Measurements from ENCODE around the gene EPB41. TPM values are rescaled to one million over a fixed set of nuclear protein-coding genes. Genes with fewer than 3 reads are reported as not detected.
A peak's percentile ranks its signal among the peaks of the same experiment; 100 is the strongest.

EPB41 gene
- total and polyA plus RNA-seq, 4 donors = 10.7 to 189 (median 38.1) TPM

GRCh38 chr1:28893403-28894102 is 20.8 kb upstream of the EPB41 start:
- peaks cover 0 to 5% (median under 1%) of the 10 kb centered on the region in 4 donors for H3K36me3 ChIP-seq (ENCODE audit: control insufficient read depth in 4 of 4, insufficient read depth in 3 of 4, low read depth in 1 of 4, low read length in 3 of 4)
- H3K4me3 ChIP-seq (ENCODE audit: low read depth in 1 of 3, low read length in 3 of 3) = no peak overlapping the region
- H3K9me3 ChIP-seq (ENCODE audit: control insufficient read depth in 4 of 4, low read length in 3 of 4) = no peaks in the 10 kb centered on the region
- WGBS = 89% methylated on average over 8 of the region's 8 CpGs
- peaks cover 0 to 3% (median 0%) of the 10 kb centered on the region in 4 donors for H3K4me1 ChIP-seq (ENCODE audit: control insufficient read depth in 4 of 4, insufficient read depth in 4 of 4, low read length in 3 of 4)
- H3K9ac ChIP-seq (ENCODE audit: low read depth in 1 of 2, low read length in 2 of 2) = no peak overlapping the region
- H3K27ac ChIP-seq (ENCODE audit: low read depth in 1 of 2, low read length in 2 of 2) = no peak overlapping the region
- H3K27me3 ChIP-seq (ENCODE audit: control insufficient read depth in 4 of 4, insufficient read depth in 4 of 4, low read length in 3 of 4) = no peaks in the 10 kb centered on the region
- no peak for TF ChIP-seq YY1 (IDR thresholded peaks at IDR 0.05)
- TF ChIP-seq EGR1 (IDR thresholded peaks at IDR 0.05; ENCODE audit: low read depth in 2 of 2) = no peak
- TF ChIP-seq RAD21 (IDR thresholded peaks at IDR 0.05) = peak; percentile 8 to 54
- no peak for DNase-seq (ENCODE audit: low spot score)

GRCh38 chr1:28894785-28895184 is 19.6 kb upstream of the EPB41 start:
- WGBS = 90% methylated on average over 2 of the region's 2 CpGs

More at GRCh38 chr1:28894785-28895184, 19.6 kb upstream of the EPB41 start:
- no peak for DNase-seq (ENCODE audit: low spot score)
- Histone ChIP-seq H3K36me3 (ENCODE audit: control insufficient read depth in 4 of 4, insufficient read depth in 3 of 4, low read depth in 1 of 4, low read length in 3 of 4) (peaks cover 0 to 5% (median 2%) of the 10 kb centered on the region in 4 donors), H3K9me3 (ENCODE audit: control insufficient read depth in 4 of 4, low read length in 3 of 4) (no peaks in the 10 kb centered on the region), H3K27me3 (ENCODE audit: control insufficient read depth in 4 of 4, insufficient read depth in 4 of 4, low read length in 3 of 4) (no peaks in the 10 kb centered on the region), H3K27ac (ENCODE audit: low read depth in 1 of 2, low read length in 2 of 2) (no peak overlapping the region), H3K9ac (ENCODE audit: low read depth in 1 of 2, low read length in 2 of 2) (no peak overlapping the region), H3K4me3 (ENCODE audit: low read depth in 1 of 3, low read length in 3 of 3) (no peak overlapping the region), H3K4me1 (ENCODE audit: control insufficient read depth in 4 of 4, insufficient read depth in 4 of 4, low read length in 3 of 4) (peaks cover 0 to 3% (median 1%) of the 10 kb centered on the region in 4 donors)
- TF ChIP-seq FOXA2 (IDR thresholded peaks at IDR 0.05) (no peak), RAD21 (IDR thresholded peaks at IDR 0.05) (no peak), GABPA (IDR thresholded peaks at IDR 0.05 in 1 of 2, conservative IDR thresholded peaks at IDR 0.05 in 1 of 2) (no peak), MAX (IDR thresholded peaks at IDR 0.05) (no peak), REST (IDR thresholded peaks at IDR 0.05) (no peak), EGR1 (IDR thresholded peaks at IDR 0.05; ENCODE audit: low read depth in 2 of 2) (no peak), SP1 (IDR thresholded peaks at IDR 0.05) (no peak)

All from liver (tissue), 9 donors.